ENCODE measurements around the gene DLG5. TPM values are rescaled to one million over a fixed set of nuclear protein-coding genes. Genes with fewer than 3 reads are reported as not detected.

Gene DLG5
- total RNA-seq, 1 experiment from 2014 or later, result 51.0 TPM

DNA sequence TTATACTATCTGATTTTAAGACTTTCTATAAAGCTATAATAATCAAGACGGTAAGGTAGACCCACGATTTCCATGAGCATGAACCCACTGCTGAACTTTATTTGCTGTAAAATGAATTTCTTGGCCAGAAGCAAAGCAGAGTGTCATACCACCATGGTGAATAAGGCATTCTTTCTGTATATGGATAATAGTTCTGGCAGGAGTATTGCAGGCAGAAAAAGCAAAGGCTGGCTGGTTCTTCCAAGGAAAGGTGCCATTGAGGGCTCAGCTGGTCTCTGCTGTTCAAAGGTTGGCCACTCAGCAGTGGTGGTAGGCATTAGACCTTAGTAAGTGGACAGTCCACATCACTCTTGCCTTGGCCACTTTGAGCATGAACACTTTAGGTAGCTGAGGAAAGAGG is 184.8 kb downstream of the DLG5 start:
- H3K4me1 Mint-ChIP-seq (ENCODE audit: low read depth, unreplicated experiment), result peaks cover 30% of the 10 kb centered on the region
- peaks cover 19% of the 10 kb centered on the region for H3K9me3 Mint-ChIP-seq (ENCODE audit: low read depth, unreplicated experiment)
- no peak overlapping the region for H3K4me3 Mint-ChIP-seq (ENCODE audit: low read depth, unreplicated experiment)
- no TSS peak for BruUV-seq (replicated peaks)
- no peaks in the 10 kb centered on the region for H3K27me3 Mint-ChIP-seq (ENCODE audit: unreplicated experiment)
- no peak for DNase-seq
- intact Hi-C loops (cut with micrococcal nuclease; ENCODE audit: unreplicated experiment), result no loop called here
- H3K27ac Mint-ChIP-seq (ENCODE audit: unreplicated experiment), result no peak overlapping the region
- H3K36me3 Mint-ChIP-seq (ENCODE audit: insufficient read depth, unreplicated experiment), result peaks cover 7% of the 10 kb centered on the region
- TF ChIP-seq, protein P1, sequence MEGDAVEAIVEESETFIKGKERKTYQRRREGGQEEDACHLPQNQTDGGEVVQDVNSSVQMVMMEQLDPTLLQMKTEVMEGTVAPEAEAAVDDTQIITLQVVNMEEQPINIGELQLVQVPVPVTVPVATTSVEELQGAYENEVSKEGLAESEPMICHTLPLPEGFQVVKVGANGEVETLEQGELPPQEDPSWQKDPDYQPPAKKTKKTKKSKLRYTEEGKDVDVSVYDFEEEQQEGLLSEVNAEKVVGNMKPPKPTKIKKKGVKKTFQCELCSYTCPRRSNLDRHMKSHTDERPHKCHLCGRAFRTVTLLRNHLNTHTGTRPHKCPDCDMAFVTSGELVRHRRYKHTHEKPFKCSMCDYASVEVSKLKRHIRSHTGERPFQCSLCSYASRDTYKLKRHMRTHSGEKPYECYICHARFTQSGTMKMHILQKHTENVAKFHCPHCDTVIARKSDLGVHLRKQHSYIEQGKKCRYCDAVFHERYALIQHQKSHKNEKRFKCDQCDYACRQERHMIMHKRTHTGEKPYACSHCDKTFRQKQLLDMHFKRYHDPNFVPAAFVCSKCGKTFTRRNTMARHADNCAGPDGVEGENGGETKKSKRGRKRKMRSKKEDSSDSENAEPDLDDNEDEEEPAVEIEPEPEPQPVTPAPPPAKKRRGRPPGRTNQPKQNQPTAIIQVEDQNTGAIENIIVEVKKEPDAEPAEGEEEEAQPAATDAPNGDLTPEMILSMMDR (IDR thresholded peaks at IDR 0.05; ENCODE audit: unreplicated experiment), result no peak
- CTCF ChIA-PET, result interaction anchor here (0.6 to 0.7 kb wide), 2 partner anchors 13 to 202 kb away, joined by 3 to 4 read pairs; no protein-coding TSS in a partner anchor

Other genes with a start within 250 kb of the DLG5 start
- 26.6 and 30.0 TPM in 2 replicates for gene POLR3A, start 102.8 kb upstream of the DLG5 start, total RNA-seq (2022)
- 1,787 and 1,941 TPM in 2 replicates for gene RPS24, start 107.1 kb upstream of the DLG5 start, total RNA-seq (2022)

Data from Calu3 (cell line).